WTC11 (cell line): ENCODE data around the gene LCN15. TPM values are rescaled to one million over a fixed set of nuclear protein-coding genes. Genes with fewer than 3 reads are reported as not detected.
A peak's percentile ranks its signal among the peaks of the same experiment; 100 is the strongest.

Source experiments
- ATAC-seq: fragments of 200-7000 bp; cut with Tn5 transposase; 2 replicates; pipeline ENCODE4 v1.10.0; 2021; ENCODE audit warnings: mild to moderate bottlenecking, moderate library complexity
- CTCF ChIA-PET: fragments of 300-600 bp; sonication (Branson Sonifier 250); formaldehyde crosslinking; loops from one replicate; lab custom pipeline; 2021; ENCODE audit warnings: antibody characterized with exemption; lab: Charles Lee
- POLR2A ChIA-PET: fragments of 350-600 bp; sonication (Branson Sonifier 250); formaldehyde crosslinking; loops from one replicate; lab custom pipeline; 2021; ENCODE audit warnings: antibody characterized with exemption; lab: Charles Lee
- DNase-seq: peaks from one replicate; pipeline ENCODE4 v3.0.0; 2021; ENCODE audit warnings: low spot score
- H3K27ac Mint-ChIP-seq: 2 replicates; pipeline ENCODE4 v1.8.0; 2021; ENCODE audit warnings: mixed read lengths
- H3K27me3 Mint-ChIP-seq: 2 replicates; pipeline ENCODE4 v1.8.0; 2021; ENCODE audit warnings: low read depth, mild to moderate bottlenecking, moderate library complexity, mixed read lengths
- H3K36me3 Mint-ChIP-seq: 2 replicates; pipeline ENCODE4 v1.8.0; 2021; ENCODE audit warnings: mixed read lengths
- H3K4me1 Mint-ChIP-seq: 2 replicates; pipeline ENCODE4 v1.8.0; 2022; ENCODE audit warnings: mixed read lengths
- H3K4me3 Mint-ChIP-seq: 2 replicates; pipeline ENCODE4 v1.8.0; 2021; ENCODE audit warnings: mild to moderate bottlenecking, moderate library complexity, mixed read lengths
- H3K9me3 Mint-ChIP-seq: 2 replicates; pipeline ENCODE4 v1.8.0; 2021; ENCODE audit warnings: mixed read lengths
- ATF3 ChIP-seq: sonication (generic); formaldehyde crosslinking; conservative IDR thresholded peaks from 2 replicates; pipeline ENCODE4 v1.8.1; 2022; ENCODE audit warnings: mild to moderate bottlenecking, missing genetic modification reagents
- CTCF ChIP-seq: fragments of 200-600 bp; IDR thresholded peaks from 2 replicates; pipeline ENCODE4 v1.8.0; 2022; ENCODE audit warnings: antibody characterized with exemption
- ESRRA ChIP-seq: sonication (generic); formaldehyde crosslinking; IDR thresholded peaks from 2 replicates; pipeline ENCODE4 v1.8.1; 2022; ENCODE audit warnings: mild to moderate bottlenecking, missing genetic modification reagents, borderline replicate concordance
- GRHL2 ChIP-seq: fragments of 250-450 bp; sonication (Bioruptor Pico); IDR thresholded peaks from 2 replicates; pipeline ENCODE4 v1.8.0; 2022; ENCODE audit warnings: mild to moderate bottlenecking, moderate library complexity; ENCODE audit not compliant: insufficient replicate concordance, severe bottlenecking
- MXD4 ChIP-seq: fragments of 250-450 bp; sonication (Bioruptor Pico); IDR thresholded peaks from 2 replicates; pipeline ENCODE4 v1.8.0; 2021; ENCODE audit warnings: mild to moderate bottlenecking, moderate library complexity, borderline replicate concordance
- USF2 ChIP-seq: sonication (generic); formaldehyde crosslinking; IDR thresholded peaks from 2 replicates; pipeline ENCODE4 v1.8.1; 2023; ENCODE audit warnings: mild to moderate bottlenecking, missing genetic modification reagents, moderate library complexity
- ZMAT4 ChIP-seq: fragments of 250-450 bp; sonication (Bioruptor Pico); IDR thresholded peaks from 2 replicates; pipeline ENCODE4 v1.9.0; 2021; ENCODE audit warnings: mild to moderate bottlenecking
- ZNF121 ChIP-seq: sonication (generic); formaldehyde crosslinking; IDR thresholded peaks from 2 replicates; pipeline ENCODE4 v1.8.0; 2023; ENCODE audit warnings: missing genetic modification reagents
- ZNF281 ChIP-seq: sonication (generic); formaldehyde crosslinking; IDR thresholded peaks from 2 replicates; pipeline ENCODE4 v1.8.0; 2023; ENCODE audit warnings: mild to moderate bottlenecking, missing genetic modification reagents
- ZNF416 ChIP-seq: fragments of 250-450 bp; sonication (Bioruptor Pico); IDR thresholded peaks from 2 replicates; pipeline ENCODE4 v1.9.0; 2021; ENCODE audit warnings: mild to moderate bottlenecking, inconsistent platforms
- total RNA-seq: library from RNA; stranded (reverse); gene quantifications from 3 replicates; pipeline ENCODE4 v1.2.3, GENCODE V29; 2021
- TF ChIP-seq, protein P1 (sequence below): sonication (generic); formaldehyde crosslinking; IDR thresholded peaks from 2 replicates; pipeline ENCODE4 v1.8.1; 2023; ENCODE audit warnings: mild to moderate bottlenecking, missing genetic modification reagents, moderate library complexity

The LCN15 gene
- total RNA-seq, 1 experiment from 2014 or later: 0.52 TPM

DNA sequence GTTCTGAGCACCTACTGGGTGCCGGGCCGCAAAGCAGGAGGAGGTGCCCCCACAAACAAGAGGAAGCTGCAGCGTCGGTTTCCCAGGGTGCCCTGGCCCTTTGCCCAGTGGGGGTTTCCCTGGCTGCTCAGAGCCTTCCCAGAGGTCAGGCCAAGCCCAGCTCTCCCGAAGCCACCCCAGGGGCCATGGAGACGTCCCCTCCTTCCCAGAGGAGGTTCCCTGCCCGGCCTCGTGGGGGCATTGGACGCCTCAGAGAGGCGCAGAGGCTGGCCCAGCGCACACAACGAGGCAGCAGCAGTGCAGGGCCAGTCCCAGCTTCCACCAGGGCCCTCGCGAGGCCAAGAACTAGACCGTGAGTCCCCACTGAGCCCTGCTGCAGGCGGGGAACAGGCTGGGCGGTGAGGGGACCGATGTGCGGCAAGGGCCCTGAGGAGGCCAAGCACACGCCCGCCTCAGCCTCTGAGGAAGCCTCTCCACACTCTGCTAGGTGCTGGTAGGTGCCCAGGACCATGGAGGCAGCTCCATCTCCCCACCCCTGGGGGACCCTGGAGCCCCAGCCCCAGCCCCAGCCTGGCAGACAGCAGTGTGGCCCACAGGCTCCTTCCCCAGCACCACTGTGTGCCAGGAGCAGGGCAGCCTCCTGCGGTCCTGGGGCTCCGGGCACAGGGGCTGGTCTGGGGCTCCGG, 45.0 kb downstream of the LCN15 start (continued):
- TF ChIP-seq ZNF281: no peak
- TF ChIP-seq, protein P1, sequence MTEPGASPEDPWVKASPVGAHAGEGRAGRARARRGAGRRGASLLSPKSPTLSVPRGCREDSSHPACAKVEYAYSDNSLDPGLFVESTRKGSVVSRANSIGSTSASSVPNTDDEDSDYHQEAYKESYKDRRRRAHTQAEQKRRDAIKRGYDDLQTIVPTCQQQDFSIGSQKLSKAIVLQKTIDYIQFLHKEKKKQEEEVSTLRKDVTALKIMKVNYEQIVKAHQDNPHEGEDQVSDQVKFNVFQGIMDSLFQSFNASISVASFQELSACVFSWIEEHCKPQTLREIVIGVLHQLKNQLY (CRISPR knock-in tag): no peak
- TF ChIP-seq ZNF121 (CRISPR knock-in tag): no peak
- TF ChIP-seq ZNF416 (CRISPR knock-in tag): no peak

- TF ChIP-seq MXD4 (CRISPR knock-in tag): no peak
- no peak for TF ChIP-seq USF2 (CRISPR knock-in tag)
- no peak for TF ChIP-seq ESRRA
- TF ChIP-seq ZMAT4 (CRISPR knock-in tag): no peak
- no peaks in the 10 kb centered on the region for H3K4me1 Mint-ChIP-seq
- POLR2A ChIA-PET: no interaction called here
- DNase-seq (no peak), ATAC-seq (no peak)
- no peaks in the 10 kb centered on the region for H3K9me3 Mint-ChIP-seq
- H3K27me3 Mint-ChIP-seq: no peaks in the 10 kb centered on the region
- H3K36me3 Mint-ChIP-seq: peaks cover 4% of the 10 kb centered on the region
- H3K4me3 Mint-ChIP-seq: no peak overlapping the region
- CTCF ChIA-PET: interaction anchor here (1.1 to 3.0 kb wide), 2 partner anchors 10 to 39 kb away, joined by 3 to 17 read pairs; partner anchors contain the start of gene LCN8
- H3K27ac Mint-ChIP-seq: peak overlapping the region; percentile 74; the same call in 1 of the 2 replicates
These were observed 45.7 kb downstream of the LCN15 start for GRCh38 chr9:136718345-136719194.

- H3K27ac Mint-ChIP-seq: no peak overlapping the region
- no peak for DNase-seq
- no peaks in the 10 kb centered on the region for H3K27me3 Mint-ChIP-seq
- no peak for ATAC-seq
- CTCF ChIA-PET: no interaction called here
- H3K36me3 Mint-ChIP-seq: 0 out of 2 replicates have a peak, but pooled peaks cover 3% of the 10 kb centered on the region
- H3K9me3 Mint-ChIP-seq: no peaks in the 10 kb centered on the region
- H3K4me3 Mint-ChIP-seq: no peak overlapping the region
- peaks cover 4% of the 10 kb centered on the region for H3K4me1 Mint-ChIP-seq
- POLR2A ChIA-PET: no interaction called here
- TF ChIP-seq ZNF281 (no peak), USF2 (CRISPR knock-in tag) (no peak), GRHL2 (no peak), ZNF416 (CRISPR knock-in tag) (no peak), ATF3 (no peak), CTCF (no peak)
- TF ChIP-seq, all 79 proteins: peak for 0
These were observed 46.9 kb downstream of the LCN15 start for GRCh38 chr9:136717399-136717798.
